Posterior vena cava (tissue), 2 donors: Measurements from ENCODE around the gene CAP1. TPM values are rescaled to one million over a fixed set of nuclear protein-coding genes. Genes with fewer than 3 reads are reported as not detected.
"Not testable (repeated sequence)": the region's sequence is repeated elsewhere in the genome, so short reads cannot be mapped to it uniquely, and the experiment has no call there.

Experiments used
- DNase-seq: peaks from one replicate; pipeline ENCODE4 v3.0.0-alpha.2; 2020; ENCODE audit warnings: low spot score
- intact Hi-C, 2 donors: fragments of 100-400 bp; cut with DNase I; formaldehyde crosslinking; loops; one replicate each; pipeline versions ENCODE4 v1.14.1 to v1.14.2; 2022 to 2023
- total RNA-seq, 2 donors: library from RNA; stranded (reverse); fragmentation: NEBNext Ultra II Directional; extraction: Animal tissue kit (Norgen Biotek cat#: 25700); gene quantifications; one replicate each; pipeline ENCODE4 v1.2.1, GENCODE V29; 2021
- donor health status: DM: yes; HTN: yes; CAD: no.
- donor health status: DM: yes; HTN: yes; CAD: no.

The CAP1 gene
- total RNA-seq, 2 donors from 2014 or later: 402 to 489 TPM

DNA sequence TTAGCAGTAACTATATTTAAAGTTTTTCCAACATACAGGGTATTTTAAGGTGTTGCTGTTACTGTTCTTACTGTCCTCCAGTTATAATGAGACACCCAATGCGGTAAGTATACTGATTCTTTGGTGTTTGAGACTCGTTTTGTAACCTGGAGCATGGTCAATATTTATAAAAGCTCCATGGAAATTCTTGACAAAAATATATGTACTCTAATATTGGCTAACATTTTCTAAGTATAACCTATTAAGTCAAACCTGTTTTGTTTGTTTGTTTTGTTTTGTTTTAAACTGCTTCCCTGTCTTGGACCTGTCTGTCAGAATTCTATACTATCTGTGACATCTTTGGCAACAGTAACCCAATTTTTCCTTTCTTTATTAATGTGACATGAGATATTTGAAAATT, 15.9 kb upstream of the CAP1 start:
- DNase-seq: no peak
- intact Hi-C loops: no loop called here

DNA sequence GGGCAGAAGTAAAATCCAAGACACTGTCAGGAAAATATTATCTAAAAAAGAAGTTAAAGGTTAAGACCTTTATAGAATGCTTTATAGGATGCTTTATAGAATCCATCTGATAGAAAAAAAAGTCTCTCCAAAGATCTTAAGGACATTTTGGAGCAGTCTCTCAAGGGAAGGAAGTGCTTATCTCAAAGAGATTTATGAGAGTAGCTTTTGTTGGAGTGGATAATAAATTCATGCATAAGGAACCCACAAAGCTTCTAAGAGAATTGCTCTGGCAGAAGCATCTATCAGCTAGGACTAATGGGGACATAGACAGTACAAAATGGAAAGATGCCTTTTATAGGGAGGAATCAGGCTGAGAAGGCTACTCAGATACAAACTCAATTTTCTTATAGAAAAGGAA, 12.9 kb upstream of the CAP1 start:
- intact Hi-C loops: no loop called here

DNA sequence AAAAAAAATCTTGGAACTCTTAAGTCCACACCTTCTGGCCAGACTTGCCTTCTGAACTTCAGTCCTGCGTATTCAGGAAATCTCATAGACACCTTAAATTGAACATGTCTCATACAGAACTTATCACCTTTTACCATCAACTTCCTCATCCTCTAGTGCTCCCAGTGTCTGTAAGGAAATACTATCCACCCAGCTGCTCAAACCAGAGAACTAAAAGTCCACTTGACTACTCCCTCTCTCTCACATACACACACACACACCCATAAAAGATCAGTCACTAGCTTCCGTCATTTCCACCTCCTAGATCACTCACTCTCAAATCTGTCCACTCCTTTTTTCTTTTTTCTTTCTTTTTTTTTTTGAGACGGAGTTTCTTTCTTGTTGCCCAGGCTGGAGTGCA, 10.9 kb upstream of the CAP1 start:
- no peak for DNase-seq
- intact Hi-C loops: no loop called here

More for the DNA sequence above, 12.9 kb upstream of the CAP1 start:
- DNase-seq: no peak

DNA sequence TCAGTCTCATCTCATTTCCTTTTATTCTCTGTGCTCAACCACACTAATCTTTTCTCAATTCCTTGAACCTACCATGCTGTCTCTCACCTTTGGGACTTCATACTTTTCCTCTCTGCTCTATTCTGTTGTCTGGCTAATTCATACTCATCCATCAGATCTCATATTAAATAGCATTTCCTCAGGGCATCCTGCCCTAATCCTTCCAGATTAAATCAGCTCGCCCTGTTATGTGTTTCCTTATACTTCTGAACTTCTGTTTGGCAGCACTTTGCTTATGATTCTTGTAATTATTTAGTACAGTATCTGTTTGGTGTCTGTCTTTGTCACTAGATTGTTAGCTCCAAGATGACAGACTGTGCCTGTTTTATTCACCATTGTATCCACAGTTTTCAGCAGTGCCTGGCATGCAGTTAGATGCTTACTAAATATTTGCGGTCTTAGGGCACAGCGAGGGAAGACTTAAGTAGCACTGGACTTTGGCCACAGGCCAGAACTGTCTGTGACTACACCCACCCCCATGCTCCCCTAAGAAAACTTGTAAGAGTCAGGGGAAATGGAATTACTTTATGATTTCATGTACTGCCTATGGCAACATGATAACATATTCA, 9.9 kb upstream of the CAP1 start:
- no peak for DNase-seq
- intact Hi-C loops: no loop called here

DNA sequence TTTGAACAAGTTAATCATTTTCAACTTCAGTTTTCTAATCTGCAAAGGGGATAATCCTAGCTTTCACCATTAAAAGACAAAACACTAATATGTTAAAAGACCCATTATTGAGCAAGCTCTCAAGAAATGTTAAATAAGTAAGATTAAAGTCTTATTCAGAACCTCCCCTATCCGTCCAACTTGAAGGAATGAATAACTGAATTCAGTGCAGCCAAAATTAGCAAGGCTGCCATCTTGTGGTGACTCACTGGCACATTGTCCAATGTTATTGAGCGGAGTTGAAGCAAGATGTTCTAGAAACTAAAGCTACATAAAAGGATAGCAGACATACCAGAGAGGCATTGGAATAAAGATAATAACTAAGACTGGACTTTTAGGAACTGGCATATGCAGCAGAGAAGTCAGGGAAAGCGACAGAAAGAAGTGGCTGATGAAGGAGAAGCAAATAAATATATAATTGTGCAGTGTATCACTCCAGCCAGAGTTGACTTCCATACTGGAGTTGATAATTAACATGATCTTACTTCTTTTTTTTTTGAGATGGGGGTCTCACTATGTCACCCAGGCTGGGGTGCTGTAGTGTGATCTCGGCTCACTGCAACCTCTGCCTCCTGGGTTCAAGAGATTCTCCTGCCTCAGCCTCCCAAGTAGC, 8.2 kb upstream of the CAP1 start:
- DNase-seq: no peak
- intact Hi-C loops: no loop called here

DNA sequence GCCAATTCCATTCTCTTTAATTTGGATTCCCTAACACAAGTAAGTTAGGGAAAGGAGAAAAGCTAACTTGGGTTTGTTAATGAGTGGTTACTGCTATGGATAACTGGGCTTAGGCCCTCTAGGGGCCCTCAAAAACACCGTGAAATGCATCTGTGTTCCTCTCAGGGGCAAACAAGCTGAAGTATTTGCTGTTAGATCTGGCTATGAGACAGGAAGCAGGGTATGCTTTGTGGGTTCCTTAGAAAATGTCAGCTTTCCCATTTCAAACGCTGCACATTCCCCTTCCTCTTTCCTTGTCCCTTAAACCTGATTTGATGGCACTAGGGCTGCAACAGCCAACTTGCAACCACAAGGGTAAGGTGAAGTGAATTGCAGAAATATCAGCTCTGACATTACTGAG, 5.7 kb upstream of the CAP1 start:
- intact Hi-C loops: no loop called here
- DNase-seq: no peak

DNA sequence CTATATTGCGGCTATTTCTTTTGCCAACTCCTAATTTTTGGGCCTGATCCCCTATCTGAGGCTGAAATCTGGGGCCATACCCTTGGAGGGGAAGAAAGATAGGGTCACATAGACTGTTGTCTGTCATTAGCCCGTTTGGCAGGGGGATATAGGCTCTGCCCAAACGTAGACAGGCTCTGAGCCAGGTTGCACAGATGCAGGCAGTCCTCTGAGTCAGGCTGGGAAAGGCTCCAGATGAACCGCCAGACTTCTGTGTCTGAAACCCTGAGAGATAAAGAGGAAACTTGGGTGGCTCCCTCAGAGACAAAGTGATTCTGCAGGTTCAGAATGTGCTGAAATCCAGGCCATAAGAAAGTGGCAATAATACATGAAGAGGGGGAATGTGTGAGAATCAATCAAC, 4.0 kb upstream of the CAP1 start:
- intact Hi-C loops: no loop called here
- DNase-seq: peak; percentile 90

DNA sequence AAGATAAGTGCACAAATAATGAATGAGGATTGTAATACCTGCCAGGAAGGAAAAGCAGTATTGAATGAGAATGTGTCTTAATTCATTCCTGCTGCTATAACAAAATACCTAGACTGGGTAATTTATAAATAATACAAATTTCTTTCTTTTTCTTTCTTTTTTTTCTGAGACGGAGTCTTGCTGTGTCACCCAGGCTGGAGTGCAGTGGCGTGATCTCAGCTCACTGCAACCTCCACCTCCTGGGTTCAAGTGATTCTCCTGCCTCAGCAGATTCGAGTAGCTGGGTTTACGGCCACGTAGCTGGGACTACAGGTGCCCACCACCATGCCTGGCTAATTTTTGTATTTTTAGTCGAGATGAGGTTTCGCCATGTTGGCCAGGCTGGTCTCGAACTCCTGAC, 3.3 kb upstream of the CAP1 start:
- intact Hi-C loops, DNase-seq: not testable (repeated sequence)

DNA sequence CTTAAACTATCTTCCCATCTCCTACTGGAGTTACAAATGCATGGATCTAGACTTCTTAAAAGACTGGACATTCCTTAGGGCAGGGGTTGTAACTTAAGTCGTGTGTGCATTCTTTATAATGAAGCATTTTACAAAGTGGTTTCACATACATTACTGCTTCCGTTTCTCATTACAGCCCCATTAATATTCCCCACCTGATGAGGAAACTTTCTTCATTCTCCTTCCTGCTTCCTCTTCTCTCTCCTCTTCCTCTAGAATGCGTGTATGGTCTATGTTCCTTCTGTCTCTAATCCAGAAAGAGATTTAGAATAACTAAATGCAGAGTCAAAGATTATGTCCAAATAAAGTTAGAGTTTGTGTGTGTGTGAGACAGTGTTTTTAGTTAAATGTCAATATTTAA, 1.8 kb upstream of the CAP1 start:
- intact Hi-C loops: no loop called here
- no peak for DNase-seq

DNA sequence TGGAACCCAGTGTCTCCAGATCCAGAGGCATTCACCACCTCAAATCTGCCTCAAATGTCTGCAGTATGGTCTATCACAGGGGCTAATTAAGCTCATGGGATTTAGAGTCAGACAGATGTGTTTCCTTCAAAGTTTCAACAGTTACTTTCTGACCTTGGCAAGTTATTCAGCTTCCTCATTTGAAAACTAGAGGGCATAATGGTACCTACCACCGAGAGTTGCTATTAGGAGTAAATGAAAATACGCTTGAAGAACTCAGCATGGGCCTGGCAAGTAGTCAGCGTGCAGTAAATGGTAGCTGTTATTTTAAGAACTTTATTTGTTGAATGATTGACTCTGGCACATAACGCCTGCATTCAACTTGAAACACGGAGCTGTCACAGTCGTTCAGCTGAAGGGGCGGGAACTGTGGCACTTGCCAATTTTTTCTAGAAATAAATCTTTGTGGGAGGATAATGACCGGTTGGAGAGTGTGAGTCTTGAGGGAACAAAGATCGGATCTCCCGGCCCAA, 1.2 kb upstream of the CAP1 start:
- intact Hi-C loops: no loop called here

DNA sequence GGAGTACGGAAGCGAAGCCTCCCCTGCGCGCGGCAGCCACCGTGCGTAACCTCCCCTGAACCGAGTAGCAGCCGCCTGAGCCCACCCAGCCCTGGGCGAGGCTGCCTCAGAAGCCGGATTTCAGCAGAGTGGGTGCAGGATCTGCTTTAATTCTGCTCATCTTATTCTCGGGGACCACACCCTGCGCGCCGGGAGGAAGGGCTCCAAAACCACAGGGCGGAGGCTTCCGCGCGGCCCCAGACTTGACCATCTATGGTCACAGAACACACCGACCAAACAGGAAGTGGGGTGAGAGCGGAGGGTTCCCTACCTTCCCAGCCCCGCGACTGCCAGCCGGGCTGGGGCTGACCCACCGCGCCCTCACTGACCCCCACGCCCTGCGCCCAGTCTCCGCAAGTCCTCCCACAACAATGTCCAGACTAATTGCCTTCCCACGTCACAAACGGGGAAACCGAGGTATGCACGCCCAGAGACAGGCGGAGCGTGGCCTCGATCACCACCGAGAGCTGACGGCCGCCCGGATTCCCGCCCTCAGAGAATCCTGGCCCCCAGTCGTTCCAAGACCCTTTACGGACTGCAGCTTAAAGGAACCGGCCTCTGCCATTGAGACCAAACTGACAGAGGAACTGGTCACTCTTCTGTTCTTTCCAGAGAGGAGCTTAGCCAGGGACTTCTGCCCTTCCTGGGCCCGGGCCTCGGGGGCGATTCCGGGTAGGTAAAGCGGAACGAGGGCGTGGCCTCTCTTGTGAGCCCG, 595 bp upstream of the CAP1 start:
- peak; percentile 98 for DNase-seq
- intact Hi-C loops: no loop called here

More for the DNA sequence above, 1.2 kb upstream of the CAP1 start:
- DNase-seq: no peak

DNA sequence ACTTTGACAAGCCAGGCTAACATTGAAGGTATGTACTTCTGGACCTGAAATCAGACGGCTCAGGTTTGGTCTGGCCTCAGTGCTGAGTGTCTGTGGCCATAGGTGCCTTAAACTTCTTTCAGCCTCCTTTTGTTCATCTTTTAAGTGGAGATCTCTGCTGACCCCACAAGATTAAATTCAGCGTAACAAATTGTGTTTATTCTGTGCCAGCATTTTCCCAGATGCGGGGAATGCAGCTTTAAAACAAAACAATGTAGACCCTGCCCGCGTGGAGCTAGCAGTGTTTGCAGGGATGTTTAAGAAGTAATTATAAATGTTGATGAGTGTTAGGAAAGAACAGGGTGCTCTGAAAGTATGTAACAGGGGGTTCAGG, 923 bp downstream of the CAP1 start:
- DNase-seq: no peak
- intact Hi-C loops: no loop called here

DNA sequence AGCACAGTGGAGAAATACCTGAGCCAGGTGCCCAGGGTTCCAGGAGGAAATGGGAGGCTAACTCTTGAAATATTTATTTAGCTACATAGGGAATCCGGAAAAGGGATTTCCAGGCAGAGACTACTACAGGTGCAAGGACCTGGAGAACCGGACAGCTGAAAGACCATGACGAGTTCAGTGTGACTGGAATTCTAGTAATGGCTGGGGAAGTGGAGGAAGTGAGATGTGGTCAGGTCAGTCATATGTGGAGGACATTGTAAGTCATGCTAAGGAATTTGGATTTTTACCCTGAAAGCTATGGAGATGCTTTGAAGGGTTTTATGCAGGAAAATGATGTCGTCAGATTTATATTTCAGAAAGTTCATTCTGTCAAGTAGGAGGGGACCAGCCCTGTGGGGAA, 1.8 kb downstream of the CAP1 start:
- intact Hi-C loops: no loop called here
- DNase-seq: no peak

DNA sequence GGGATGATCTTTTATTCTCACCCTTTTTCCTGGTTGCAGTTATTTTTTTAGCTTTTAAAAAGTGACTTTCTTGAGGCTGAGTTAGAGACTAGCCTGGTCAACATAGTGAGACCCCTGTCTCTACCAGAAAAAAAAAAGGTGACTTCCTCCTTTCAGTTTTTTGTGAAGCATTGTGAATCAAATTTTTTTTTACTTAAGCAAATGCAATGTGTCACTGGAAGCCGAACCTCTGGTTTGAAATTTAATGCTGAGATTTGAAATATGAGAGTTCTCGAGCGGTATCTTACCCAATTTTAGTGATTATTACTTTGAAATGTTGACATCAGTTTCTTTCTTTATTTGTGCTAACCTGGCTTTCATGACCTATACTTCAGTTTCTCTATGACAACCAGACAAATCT, 3.6 kb downstream of the CAP1 start:
- intact Hi-C loops: no loop called here
- DNase-seq: no peak

DNA sequence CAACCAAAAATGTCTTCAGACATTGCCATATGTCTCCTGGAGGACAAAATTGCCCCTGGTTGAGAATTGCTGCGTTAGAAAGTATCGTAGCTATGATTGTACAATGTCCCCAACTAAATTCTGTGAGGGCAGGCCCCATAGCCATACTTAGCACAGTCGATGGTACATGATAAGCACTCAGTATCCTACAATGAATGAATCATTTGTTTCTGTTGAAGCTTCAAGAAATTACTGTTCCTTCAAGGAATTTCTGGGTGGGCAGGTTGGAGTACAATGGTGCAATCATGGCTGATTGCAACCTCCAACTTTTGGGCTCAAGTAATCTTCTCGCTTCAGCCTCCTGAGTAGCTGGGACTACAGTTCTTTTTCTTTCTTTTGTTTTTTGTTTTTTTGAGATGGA, 4.7 kb downstream of the CAP1 start:
- intact Hi-C loops: no loop called here
- no peak for DNase-seq

DNA sequence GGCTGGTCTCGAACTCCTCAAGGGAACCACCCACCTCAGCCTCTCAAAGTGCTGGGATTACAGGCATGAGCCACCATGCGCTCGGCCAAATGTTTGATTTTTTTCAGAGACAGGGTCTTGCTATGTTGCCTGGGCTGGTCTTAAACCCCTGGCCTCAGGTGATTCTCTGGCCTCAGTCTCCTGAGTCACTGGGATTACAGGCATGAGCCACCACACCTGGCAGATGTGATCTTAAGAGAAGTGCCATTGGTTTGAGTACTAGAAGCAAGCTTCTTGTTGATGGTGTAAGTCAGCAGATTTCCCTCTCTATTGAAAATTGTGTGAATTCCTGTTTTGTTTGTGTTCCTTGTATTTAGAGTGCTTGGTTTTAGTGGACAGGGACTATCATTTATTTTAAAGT, 5.2 kb downstream of the CAP1 start:
- intact Hi-C loops: no loop called here
- DNase-seq: no peak

DNA sequence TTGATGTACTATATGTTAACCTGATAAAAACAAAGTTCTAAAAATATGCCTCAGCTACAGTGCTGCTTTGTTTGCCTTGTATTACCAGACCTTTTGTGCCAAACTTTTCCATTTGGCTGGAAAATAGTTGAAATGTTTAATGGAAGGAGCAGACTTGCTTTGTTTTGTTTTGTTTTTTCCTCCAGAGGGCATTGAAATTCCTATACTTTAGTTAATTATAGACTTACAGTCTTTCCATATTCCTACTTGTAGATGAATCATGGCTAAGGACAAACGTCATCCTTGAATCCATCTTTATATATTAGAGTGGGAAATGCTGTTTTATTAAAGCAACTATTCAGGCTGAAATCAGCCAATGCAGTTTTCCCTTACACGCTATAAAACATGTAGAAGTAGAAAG, 6.7 kb downstream of the CAP1 start:
- no peak for DNase-seq
- intact Hi-C loops: no loop called here

DNA sequence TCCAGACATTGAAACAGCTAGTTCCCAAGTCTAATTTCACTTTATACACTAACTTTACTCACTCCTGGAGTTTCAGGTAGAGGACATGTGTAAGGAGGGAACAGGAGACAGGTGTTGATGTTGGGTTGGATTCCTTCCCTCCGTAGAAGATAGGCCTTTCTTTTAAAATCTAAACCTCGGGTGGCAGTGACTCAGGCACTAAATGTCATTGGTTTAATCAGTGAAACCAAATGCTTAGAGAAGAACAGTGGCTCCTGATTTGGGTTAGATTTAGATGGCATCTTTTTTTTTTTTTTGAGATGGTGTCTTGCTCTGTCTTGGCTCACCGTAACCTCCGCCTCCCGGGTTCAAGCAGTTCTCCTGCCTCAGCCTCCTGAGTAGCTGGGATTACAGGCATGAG, 7.2 kb downstream of the CAP1 start:
- intact Hi-C loops: no loop called here

DNA sequence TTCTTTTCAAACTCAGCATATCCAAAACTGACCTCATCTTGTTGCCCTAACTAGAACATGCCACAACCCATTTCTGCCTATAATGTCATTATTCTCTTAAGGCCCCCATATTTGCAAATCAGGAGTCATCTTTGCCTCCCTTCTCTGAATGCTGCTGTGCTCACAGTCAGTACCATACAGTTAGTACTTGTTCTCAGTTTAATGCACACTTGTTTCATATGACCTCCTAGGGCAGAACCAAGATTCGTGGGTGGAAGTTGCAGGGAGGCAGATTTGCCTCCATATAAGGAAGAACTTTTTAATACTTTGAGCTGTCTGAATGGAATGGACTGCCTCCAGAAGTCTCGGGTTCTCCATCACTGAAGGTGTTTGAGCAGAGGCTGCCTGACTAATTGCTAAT, 9.2 kb downstream of the CAP1 start:
- intact Hi-C loops: no loop called here
- DNase-seq: no peak

More for the DNA sequence above, 7.2 kb downstream of the CAP1 start:
- DNase-seq: no peak

DNA sequence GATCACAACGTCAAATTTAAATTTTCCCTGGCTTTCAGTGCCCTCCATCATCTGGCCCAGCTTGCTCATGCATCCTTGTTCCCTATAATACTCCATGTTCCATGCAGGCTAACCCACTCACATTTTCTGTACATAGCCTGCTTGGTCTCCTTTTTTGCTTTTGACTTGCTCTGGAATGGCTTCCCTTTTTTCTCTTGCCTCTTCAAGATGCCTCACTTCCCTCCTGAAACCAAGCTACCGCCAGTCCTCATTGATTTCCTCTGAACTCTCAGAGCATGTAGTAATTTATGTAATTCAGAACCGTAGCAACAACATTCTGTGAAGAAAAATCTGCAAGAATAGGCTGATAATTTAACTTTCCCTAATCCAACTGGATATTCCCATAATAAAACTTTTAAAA, 10.3 kb downstream of the CAP1 start:
- intact Hi-C loops: no loop called here
- DNase-seq: no peak
